Measurements from ENCODE around the gene PARD3.

DNA sequence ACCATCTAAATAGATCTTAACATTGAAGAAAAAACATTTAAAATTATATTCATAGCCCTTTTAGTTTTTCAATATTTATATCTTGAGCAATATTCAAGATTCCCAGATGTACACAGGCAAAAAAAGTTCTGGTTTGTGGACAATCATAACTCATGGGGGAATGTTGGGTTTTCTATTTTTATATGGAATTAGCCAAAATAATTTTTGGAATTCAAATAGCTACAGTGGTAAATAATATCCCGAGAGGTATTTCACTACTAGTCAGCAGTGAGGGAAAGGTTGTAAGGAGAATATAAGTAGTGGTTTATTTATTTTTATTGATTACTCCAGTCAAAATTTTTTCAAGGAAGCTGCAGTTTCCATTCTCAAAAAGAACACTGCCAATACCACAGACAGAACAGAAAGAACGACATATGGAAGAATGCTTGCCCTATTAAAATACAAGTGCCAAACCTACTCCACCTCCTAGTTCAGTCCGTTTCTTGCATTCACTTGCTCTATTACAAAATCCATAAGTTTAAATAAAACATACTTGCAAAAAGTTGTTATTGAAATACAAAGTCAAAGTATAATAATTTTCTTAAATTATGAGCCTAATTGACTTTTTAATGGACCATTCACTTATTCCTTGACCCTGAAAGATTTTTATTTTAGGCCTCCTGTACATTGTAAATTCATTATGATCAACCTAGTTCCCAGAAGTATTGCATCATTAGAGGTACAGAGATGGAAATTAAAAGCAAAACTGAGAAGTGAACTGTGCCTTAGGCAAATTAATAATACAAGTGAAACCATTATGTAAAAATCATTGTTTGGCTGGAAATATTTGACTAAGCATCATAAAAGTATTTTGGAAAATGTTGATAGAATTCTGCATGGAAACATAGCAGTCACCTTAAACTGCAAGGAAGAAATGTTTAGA lies 533.2 kb downstream of the PARD3 start:
- TF ChIP-seq, protein P1, sequence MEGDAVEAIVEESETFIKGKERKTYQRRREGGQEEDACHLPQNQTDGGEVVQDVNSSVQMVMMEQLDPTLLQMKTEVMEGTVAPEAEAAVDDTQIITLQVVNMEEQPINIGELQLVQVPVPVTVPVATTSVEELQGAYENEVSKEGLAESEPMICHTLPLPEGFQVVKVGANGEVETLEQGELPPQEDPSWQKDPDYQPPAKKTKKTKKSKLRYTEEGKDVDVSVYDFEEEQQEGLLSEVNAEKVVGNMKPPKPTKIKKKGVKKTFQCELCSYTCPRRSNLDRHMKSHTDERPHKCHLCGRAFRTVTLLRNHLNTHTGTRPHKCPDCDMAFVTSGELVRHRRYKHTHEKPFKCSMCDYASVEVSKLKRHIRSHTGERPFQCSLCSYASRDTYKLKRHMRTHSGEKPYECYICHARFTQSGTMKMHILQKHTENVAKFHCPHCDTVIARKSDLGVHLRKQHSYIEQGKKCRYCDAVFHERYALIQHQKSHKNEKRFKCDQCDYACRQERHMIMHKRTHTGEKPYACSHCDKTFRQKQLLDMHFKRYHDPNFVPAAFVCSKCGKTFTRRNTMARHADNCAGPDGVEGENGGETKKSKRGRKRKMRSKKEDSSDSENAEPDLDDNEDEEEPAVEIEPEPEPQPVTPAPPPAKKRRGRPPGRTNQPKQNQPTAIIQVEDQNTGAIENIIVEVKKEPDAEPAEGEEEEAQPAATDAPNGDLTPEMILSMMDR (IDR thresholded peaks at IDR 0.05; ENCODE audit: low read depth, low read length, poor library complexity, severe bottlenecking), result no peak
- TF ChIP-seq EZH2phosphoT487 (IDR thresholded peaks at IDR 0.05; ENCODE audit: borderline replicate concordance, low read length), result no peak
